GM23338 (cell line): ENCODE results near the gene C2orf92. TPM values are rescaled to one million over a fixed set of nuclear protein-coding genes. Genes with fewer than 3 reads are reported as not detected.

Experiments
- ATAC-seq: fragments of 200-7000 bp; cut with Tn5 transposase; 3 replicates; pipeline ENCODE4 v1.9.1; 2020
- DNase-seq: peaks from one replicate; pipeline ENCODE4 v3.0.0-alpha.2; 2015; ENCODE audit warnings: low spot score
- H2AFZ ChIP-seq: fragments of 200-600 bp; sonication (generic); 2 replicates; pipeline ENCODE4 v1.8.0; 2016; ENCODE audit warnings: antibody characterized with exemption, mild to moderate bottlenecking, moderate library complexity
- H3F3A ChIP-seq: fragments of 200-600 bp; sonication (generic); replicated peaks from 2 replicates; pipeline ENCODE4 v1.8.0; 2017; ENCODE audit warnings: antibody characterized with exemption, mixed run types, low read depth
- H3K27ac ChIP-seq: fragments of 200-600 bp; sonication (generic); 2 replicates; pipeline ENCODE4 v1.6.1; 2016; ENCODE audit warnings: low read depth
- H3K27me3 ChIP-seq: fragments of 200-600 bp; sonication (generic); 2 replicates; pipeline ENCODE4 v1.8.0; 2016; ENCODE audit warnings: mild to moderate bottlenecking, mixed run types, moderate library complexity; ENCODE audit not compliant: insufficient read depth
- H3K36me3 ChIP-seq: fragments of 200-600 bp; sonication (generic); 2 replicates; pipeline ENCODE4 v1.8.0; 2016; ENCODE audit warnings: mild to moderate bottlenecking; ENCODE audit not compliant: insufficient read depth
- H3K4me1 ChIP-seq: fragments of 200-600 bp; sonication (generic); 2 replicates; pipeline ENCODE4 v1.8.0; 2016; ENCODE audit warnings: mild to moderate bottlenecking, moderate library complexity; ENCODE audit not compliant: insufficient read depth
- H3K4me2 ChIP-seq: fragments of 200-600 bp; sonication (generic); 2 replicates; pipeline ENCODE4 v1.7.1; 2017; ENCODE audit warnings: mixed run types
- H3K4me3 ChIP-seq: fragments of 200-600 bp; sonication (generic); 2 replicates; pipeline ENCODE4 v1.6.1; 2016; ENCODE audit warnings: mixed run types
- H3K79me2 ChIP-seq: fragments of 200-600 bp; sonication (generic); replicated peaks from 2 replicates; pipeline ENCODE4 v1.8.0; 2017; ENCODE audit warnings: mild to moderate bottlenecking; ENCODE audit not compliant: insufficient read depth
- H3K9me2 ChIP-seq: fragments of 200-600 bp; sonication (generic); 2 replicates; pipeline ENCODE4 v1.8.0; 2017; ENCODE audit not compliant: insufficient read depth
- H4K20me1 ChIP-seq: fragments of 200-600 bp; sonication (generic); replicated peaks from 2 replicates; pipeline ENCODE4 v1.8.0; 2017; ENCODE audit warnings: mild to moderate bottlenecking; ENCODE audit not compliant: insufficient read depth
- H3K27ac Mint-ChIP-seq: 2 replicates; pipeline ENCODE4 v1.8.0; 2020; ENCODE audit warnings: inconsistent platforms, mild to moderate bottlenecking, moderate library complexity, mixed read lengths
- H3K27me3 Mint-ChIP-seq: 3 replicates; pipeline ENCODE4 v1.8.0; 2022; ENCODE audit warnings: low read depth, mild to moderate bottlenecking, moderate library complexity, mixed read lengths, inconsistent platforms; ENCODE audit not compliant: insufficient read depth, poor library complexity
- H3K36me3 Mint-ChIP-seq: 3 replicates; pipeline ENCODE4 v1.8.0; 2021; ENCODE audit warnings: low read depth, mild to moderate bottlenecking, inconsistent platforms, moderate library complexity, mixed read lengths
- H3K4me1 Mint-ChIP-seq: 3 replicates; pipeline ENCODE4 v1.8.0; 2020; ENCODE audit warnings: mild to moderate bottlenecking, inconsistent platforms, mixed read lengths
- H3K4me3 Mint-ChIP-seq: 3 replicates; pipeline ENCODE4 v1.8.0; 2021; ENCODE audit warnings: moderate library complexity, mild to moderate bottlenecking, inconsistent platforms, mixed read lengths
- H3K9me3 Mint-ChIP-seq: 3 replicates; pipeline ENCODE4 v1.8.0; 2020; ENCODE audit warnings: moderate library complexity, mild to moderate bottlenecking, inconsistent platforms, mixed read lengths
- EZH2 ChIP-seq: fragments of 200-600 bp; sonication (generic); IDR thresholded peaks from one replicate; pipeline ENCODE4 v1.8.0; 2017; ENCODE audit warnings: antibody characterized with exemption, mild to moderate bottlenecking, low read depth; ENCODE audit not compliant: unreplicated experiment
- EZH2phosphoT487 ChIP-seq: fragments of 200-600 bp; sonication (generic); IDR thresholded peaks from one replicate; pipeline ENCODE4 v1.8.1; 2018; ENCODE audit warnings: antibody characterized with exemption; ENCODE audit not compliant: unreplicated experiment
- JUNB ChIP-seq: IDR thresholded peaks from one replicate; pipeline ENCODE4 v1.6.1; 2016; ENCODE audit warnings: antibody characterized with exemption; ENCODE audit not compliant: unreplicated experiment
- POLR2AphosphoS5 ChIP-seq: IDR thresholded peaks from 2 replicates; pipeline ENCODE4 v1.6.1; 2016; ENCODE audit warnings: antibody characterized with exemption, low read depth
- STAT1 ChIP-seq: IDR thresholded peaks from one replicate; pipeline ENCODE4 v1.6.1; 2016; ENCODE audit warnings: antibody characterized with exemption; ENCODE audit not compliant: unreplicated experiment
- polyA plus RNA-seq: library from polyadenylated mRNA; unstranded; fragments of >200 nt; fragmentation: Nextera tagmentation; extraction: Ambion mirVana; gene quantifications from 2 replicates; pipeline ENCODE4 v1.2.1, GENCODE V29; 2016
- total RNA-seq: library from RNA; depleted of rRNA; stranded (reverse); fragments of >200 nt; shearing (Covaris generic); gene quantifications from 2 replicates; pipeline ENCODE4 v1.2.3, GENCODE V29; 2014
- TF ChIP-seq, protein P1 (sequence below): fragments of 250-450 bp; sonication (Bioruptor Pico); IDR thresholded peaks from 2 replicates; pipeline ENCODE4 v1.5.0; 2020; ENCODE audit warnings: mild to moderate bottlenecking, moderate library complexity

C2orf92 gene
- total and polyA plus RNA-seq, 2 experiments from 2014 or later = 1.7 to 2.6 TPM

GRCh38 chr2:97741686-97742085 is 72.2 kb downstream of the C2orf92 start (continued):
- TF ChIP-seq, protein P1, sequence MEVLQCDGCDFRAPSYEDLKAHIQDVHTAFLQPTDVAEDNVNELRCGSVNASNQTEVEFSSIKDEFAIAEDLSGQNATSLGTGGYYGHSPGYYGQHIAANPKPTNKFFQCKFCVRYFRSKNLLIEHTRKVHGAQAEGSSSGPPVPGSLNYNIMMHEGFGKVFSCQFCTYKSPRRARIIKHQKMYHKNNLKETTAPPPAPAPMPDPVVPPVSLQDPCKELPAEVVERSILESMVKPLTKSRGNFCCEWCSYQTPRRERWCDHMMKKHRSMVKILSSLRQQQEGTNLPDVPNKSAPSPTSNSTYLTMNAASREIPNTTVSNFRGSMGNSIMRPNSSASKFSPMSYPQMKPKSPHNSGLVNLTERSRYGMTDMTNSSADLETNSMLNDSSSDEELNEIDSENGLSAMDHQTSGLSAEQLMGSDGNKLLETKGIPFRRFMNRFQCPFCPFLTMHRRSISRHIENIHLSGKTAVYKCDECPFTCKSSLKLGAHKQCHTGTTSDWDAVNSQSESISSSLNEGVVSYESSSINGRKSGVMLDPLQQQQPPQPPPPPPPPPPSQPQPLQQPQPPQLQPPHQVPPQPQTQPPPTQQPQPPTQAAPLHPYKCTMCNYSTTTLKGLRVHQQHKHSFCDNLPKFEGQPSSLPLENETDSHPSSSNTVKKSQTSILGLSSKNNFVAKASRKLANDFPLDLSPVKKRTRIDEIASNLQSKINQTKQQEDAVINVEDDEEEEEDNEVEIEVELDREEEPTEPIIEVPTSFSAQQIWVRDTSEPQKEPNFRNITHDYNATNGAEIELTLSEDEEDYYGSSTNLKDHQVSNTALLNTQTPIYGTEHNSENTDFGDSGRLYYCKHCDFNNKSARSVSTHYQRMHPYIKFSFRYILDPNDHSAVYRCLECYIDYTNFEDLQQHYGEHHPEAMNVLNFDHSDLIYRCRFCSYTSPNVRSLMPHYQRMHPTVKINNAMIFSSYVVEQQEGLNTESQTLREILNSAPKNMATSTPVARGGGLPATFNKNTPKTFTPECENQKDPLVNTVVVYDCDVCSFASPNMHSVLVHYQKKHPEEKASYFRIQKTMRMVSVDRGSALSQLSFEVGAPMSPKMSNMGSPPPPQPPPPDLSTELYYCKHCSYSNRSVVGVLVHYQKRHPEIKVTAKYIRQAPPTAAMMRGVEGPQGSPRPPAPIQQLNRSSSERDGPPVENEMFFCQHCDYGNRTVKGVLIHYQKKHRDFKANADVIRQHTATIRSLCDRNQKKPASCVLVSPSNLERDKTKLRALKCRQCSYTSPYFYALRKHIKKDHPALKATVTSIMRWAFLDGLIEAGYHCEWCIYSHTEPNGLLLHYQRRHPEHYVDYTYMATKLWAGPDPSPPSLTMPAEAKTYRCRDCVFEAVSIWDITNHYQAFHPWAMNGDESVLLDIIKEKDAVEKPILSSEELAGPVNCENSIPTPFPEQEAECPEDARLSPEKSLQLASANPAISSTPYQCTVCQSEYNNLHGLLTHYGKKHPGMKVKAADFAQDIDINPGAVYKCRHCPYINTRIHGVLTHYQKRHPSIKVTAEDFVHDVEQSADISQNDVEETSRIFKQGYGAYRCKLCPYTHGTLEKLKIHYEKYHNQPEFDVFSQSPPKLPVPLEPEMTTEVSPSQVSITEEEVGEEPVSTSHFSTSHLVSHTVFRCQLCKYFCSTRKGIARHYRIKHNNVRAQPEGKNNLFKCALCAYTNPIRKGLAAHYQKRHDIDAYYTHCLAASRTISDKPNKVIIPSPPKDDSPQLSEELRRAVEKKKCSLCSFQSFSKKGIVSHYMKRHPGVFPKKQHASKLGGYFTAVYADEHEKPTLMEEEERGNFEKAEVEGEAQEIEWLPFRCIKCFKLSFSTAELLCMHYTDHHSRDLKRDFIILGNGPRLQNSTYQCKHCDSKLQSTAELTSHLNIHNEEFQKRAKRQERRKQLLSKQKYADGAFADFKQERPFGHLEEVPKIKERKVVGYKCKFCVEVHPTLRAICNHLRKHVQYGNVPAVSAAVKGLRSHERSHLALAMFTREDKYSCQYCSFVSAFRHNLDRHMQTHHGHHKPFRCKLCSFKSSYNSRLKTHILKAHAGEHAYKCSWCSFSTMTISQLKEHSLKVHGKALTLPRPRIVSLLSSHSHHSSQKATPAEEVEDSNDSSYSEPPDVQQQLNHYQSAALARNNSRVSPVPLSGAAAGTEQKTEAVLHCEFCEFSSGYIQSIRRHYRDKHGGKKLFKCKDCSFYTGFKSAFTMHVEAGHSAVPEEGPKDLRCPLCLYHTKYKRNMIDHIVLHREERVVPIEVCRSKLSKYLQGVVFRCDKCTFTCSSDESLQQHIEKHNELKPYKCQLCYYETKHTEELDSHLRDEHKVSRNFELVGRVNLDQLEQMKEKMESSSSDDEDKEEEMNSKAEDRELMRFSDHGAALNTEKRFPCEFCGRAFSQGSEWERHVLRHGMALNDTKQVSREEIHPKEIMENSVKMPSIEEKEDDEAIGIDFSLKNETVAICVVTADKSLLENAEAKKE (CRISPR knock-in tag) = no peak

DNA sequence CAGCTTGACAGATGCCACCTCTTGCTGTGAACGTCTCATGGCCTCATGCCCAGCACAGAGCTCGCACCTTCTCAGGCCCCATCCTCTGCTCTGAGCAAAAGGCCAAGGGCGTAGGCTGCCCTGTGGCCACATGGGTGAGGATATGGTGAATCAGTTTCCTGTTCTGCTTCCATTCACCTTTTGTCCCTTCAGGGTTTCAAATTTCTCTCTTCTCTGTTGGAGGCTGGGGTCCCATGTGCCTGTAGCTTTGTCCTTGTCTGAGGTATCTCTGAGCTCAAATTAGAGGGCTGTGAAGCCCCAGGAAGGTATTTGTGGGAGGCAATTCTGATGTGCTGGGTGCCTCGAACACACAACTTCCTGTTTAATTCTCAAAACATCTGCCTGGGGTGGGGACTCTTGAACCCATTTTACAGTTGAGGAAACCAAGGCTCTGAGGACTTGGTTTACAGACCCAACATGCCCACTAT is 72.9 kb downstream of the C2orf92 start:
- H3K27ac ChIP-seq = no peak overlapping the region
- H2AFZ ChIP-seq = peak overlapping the region; percentile 83; the same call in 1 of the 2 replicates
- no peaks in the 10 kb centered on the region for H3K4me1 ChIP-seq
- Mint-ChIP-seq H3K27me3 (peaks cover 21% of the 10 kb centered on the region), H3K4me1 (peaks cover 6% of the 10 kb centered on the region; the same call in 2 of the 3 replicates), H3K9me3 (no peaks in the 10 kb centered on the region), H3K4me3 (no peak overlapping the region), H3K36me3 (no peaks in the 10 kb centered on the region), H3K27ac (no peak overlapping the region)
- TF ChIP-seq, protein P1 (CRISPR knock-in tag) = no peak
- no peak for TF ChIP-seq JUNB
- no peak for TF ChIP-seq POLR2AphosphoS5
- TF ChIP-seq EZH2 = no peak
- no peak for TF ChIP-seq EZH2phosphoT487
- TF ChIP-seq STAT1 = no peak
- no peaks in the 10 kb centered on the region for H3F3A ChIP-seq
- H4K20me1 ChIP-seq = no peaks in the 10 kb centered on the region
- no peaks in the 10 kb centered on the region for H3K27me3 ChIP-seq
- no peaks in the 10 kb centered on the region for H3K79me2 ChIP-seq
- DNase-seq = no peak
- H3K4me2 ChIP-seq = no peak overlapping the region
- no peak overlapping the region for H3K4me3 ChIP-seq
- no peaks in the 10 kb centered on the region for H3K36me3 ChIP-seq
- no peak for ATAC-seq
- 0 out of 2 replicates have a peak, but pooled peaks cover 4% of the 10 kb centered on the region for H3K9me2 ChIP-seq
